Measurements from ENCODE around the gene ZNF668.

The ZNF668 gene

DNA sequence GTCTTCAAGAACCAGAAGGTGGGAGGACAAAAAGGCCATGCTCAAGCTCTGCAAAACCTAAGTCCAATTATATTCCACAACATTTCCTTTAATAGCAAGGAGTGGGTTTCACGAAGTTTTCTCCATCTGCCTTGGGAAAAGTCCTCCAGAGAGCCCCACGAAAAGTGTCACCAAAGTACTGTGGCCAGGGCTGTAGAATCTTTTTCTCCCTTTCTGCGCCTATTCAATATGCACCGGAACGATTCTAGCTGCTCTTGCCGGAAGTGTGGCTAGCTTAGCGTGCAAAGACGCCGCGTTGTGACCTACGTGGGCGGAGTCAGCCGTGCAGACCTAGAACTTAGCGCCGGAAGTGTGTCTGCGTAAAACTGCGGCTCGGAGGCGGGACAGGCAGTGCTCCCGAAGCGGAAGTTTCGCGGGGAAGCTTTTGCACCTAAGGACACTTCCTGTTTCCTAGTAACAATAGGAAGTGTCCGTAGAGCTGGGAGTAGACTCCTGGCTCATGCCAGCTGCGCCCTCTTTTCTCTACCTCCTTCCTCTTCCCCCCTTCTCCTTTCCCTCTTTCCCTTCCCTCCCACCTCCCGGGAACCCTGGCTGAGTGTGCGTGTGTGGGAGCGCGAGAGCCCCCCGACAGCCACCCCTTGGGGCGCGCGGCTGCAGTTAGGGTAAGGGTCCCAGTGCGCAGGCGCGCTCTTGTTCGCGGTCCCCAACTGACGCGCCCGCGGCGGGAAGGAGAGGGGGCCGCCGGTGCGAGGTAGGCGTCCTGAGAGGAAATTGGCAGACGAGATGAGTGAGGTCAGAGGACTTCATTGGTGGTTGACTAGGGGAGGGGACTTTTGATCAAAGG is at the start of gene ZNF668, which contains the start of gene ZNF646:
TSS of gene ZNF668 (minus strand) at position 271 of the 844 bp plus-strand sequence. CDS start 9,781 bp downstream, outside the sequence.
TSS of gene ZNF646 (plus strand) at position 453 of the 844 bp plus-strand sequence. CDS start 1,903 bp downstream, outside the sequence.
- peak; percentile 98 for DNase-seq

DNA sequence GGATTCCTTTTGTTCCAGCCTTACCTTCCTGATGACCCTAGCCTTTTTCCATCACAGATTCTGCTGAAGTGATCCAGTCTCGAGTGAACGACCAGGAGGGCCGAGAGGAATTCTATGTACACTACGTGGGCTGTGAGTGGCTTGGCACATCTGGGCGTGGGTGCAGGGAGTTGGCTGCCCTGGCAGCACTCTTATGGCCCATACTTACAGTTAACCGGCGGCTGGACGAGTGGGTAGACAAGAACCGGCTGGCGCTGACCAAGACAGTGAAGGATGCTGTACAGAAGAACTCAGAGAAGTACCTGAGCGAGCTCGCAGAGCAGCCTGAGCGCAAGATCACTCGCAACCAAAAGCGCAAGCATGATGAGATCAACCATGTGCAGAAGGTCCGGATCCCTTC is 46.1 kb upstream of the ZNF668 start:
- DNase-seq, result no peak

DNA sequence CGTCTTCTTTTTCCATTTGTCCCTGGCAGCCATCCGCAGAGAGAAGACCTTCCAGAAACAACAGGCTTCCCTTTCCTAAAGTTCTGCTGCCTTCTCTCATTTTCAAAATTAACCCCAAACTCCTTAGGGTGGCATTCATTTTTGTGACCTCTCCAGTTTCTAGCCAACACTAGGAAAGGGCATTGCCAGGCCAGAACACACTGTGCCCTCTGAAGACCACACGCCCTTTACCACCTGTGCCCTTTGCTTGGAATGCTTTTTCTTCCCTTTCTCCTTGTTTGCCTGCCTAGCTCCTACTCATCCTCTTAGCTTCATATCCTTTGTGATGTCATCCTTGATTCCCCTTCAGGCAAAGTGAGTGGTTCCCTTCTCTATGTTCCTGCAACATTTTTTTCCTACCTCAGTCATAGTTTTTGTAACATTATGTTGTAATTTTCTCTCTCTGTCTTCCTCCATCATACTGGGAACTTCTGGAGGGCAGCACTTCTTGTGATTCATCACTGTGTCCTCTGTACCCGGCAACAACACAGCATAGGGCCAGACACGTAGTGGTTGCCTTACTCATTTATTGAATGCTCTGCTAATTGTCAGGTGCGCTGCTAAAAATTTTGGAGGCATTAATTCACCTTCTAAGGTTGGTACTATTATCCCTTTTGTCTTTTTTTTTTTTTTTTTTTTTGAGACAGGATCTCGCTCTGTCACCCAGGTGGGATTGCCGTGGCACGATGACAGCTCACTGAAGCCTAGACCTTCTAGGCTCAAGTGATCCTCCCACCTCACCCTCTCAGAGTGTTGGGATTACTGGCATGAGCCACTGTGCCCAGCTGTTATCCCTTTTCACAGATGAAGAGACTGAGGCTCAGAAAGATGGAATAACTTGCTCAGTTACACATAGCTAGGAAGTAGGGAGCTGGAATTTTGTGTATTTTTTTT is 44.4 kb upstream of the ZNF668 start:
- no peak for DNase-seq

DNA sequence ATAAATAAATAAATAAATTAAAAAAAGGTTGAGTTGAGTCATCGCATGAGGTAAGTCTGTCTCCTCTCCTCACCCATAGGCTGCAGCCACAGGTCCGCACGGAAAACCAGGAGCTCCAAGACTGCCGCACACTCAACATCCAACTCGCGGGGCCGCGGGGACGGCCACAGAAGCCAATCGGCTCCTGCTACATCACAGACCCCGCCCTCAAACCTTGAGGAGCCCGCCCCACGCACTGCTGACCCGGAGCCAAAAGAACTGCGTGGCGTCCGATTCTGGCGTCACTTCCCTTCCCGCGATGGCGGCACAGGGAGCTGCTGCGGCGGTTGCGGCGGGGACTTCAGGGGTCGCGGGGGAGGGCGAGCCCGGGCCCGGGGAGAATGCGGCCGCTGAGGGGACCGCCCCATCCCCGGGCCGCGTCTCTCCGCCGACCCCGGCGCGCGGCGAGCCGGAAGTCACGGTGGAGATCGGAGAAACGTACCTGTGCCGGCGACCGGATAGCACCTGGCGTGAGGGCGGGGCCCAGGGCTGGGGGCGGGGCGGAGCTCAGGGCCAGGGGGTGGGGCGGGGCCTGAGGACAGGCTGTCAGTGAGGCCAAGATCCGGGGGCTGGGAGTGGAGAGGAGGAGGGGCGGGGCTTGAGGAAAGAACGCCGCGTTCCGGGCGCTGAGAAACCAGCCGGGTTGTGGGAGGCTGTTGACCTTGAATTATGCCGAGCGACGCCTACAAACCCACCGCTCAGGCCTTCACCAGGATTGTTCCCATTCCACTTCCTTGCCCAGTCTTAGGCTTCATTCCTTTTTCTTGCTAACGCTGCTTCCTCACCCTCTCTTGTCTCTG is 43.6 kb upstream of the ZNF668 start, which contains the start of gene KAT8:
TSS of gene KAT8 (plus strand) at position 281 of the 839 bp plus-strand sequence. CDS start at position 299, 18 bp downstream.
- DNase-seq, result peak; percentile 98

DNA sequence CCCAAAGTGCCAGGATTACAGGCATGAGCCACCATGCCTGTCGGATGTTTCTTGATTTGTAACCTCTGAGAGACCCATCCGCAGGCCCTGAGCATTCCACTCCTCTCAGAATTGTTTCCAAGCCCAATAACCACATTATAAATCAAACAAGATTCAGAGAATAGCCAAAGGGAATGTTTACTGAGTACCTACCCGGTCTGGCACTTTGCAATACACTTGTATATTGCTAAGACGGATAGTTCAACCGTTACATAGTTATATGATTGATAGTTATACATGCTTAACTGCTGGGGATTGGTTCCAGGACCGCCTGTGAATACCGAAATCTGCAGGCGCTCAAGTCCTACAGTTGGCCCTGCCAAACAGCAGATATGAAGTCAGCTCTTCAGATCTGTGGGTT is 40.4 kb upstream of the ZNF668 start:
- DNase-seq, result no peak

DNA sequence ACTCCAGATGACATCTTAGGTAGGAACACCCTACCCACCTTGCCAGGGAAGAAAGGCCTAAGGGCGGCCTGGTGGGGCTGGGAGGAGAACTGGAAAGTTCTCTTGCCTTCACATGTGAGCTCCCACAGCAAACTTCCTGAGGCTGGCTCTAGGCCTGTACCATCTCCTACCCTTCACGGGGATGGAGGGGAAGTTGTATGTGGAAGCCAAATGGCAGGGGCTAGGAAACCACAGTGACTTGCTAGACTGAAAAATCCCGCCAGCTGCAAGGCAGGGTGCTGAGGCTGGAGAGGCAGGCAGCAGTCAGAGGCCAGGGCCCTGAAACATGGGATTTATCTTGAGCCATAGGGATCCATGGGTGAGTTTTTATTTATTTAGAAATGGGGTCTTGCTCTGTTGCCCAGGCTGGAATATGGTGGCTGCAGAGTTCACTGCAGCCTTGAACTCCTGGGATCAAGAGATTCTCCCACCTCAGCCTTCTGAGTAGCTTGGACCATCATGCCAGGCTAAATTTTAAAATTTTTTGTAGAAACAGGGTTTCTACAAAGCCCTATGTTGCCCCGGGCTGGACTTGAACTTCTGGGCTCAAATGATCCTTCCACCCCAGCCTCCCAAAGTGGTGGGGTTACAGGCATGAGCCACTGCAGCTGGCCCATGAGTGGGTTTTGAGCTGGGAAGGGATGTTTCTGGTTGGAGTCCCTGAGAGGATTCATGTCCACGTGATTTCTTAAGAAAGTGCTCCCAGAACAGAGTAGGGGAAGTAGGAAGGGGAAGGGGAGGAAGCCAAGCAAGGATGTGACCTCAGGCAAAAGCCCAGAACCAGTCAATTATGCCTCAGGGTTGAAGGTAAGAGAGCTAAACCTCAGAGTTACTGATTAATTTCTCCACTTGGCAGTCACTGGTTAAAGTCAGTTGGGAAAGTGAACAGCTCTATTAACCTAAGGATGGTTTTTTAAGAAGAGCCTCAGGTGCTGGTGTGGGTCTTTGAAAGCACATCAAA is 39.4 kb upstream of the ZNF668 start:
- DNase-seq, result no peak

DNA sequence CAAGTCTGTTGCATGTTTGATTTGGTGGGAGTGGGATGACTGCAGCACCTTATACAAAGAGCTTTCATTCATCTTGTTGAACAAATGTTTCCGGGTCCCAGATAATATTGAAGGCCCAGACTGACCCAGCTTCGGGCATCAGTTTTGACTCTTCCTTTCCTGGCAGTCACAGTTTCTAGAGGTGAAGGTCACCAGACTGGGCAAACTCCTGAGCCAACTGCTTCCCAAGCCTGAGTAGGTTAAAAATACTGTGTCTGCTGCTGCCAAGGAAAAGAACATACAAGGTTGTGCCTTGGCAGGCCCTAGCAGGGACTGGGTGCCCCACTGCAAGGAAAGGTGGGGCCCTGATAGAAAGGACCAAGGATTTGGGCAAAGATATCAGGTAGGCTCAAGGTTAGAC is 38.7 kb upstream of the ZNF668 start:
- DNase-seq, result no peak

DNA sequence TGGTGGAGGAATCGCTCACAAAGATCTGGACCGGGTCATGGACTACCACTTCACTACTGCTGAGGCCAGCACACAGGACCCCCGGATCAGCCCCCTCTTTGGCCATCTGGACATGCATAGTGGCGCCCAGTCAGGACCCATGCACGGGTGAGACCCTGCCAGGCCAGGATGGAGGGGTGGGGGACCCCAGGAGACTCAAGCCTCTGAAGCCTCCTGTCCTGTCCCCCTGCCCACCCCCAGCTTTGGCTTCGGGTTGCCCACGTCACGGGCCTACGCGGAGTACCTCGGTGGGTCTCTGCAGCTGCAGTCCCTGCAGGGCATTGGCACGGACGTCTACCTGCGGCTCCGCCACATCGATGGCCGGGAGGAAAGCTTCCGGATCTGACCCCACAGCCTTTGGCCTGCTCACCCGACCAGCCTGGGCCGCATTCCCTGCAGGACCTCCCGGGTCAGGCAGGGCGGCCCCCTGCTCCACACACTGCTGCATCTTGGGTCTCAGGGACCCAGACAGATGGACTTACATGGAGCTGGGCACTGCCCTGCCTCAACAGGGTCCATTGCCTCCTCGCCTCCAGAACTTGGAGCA is 37.9 kb upstream of the ZNF668 start:
- no peak for DNase-seq

DNA sequence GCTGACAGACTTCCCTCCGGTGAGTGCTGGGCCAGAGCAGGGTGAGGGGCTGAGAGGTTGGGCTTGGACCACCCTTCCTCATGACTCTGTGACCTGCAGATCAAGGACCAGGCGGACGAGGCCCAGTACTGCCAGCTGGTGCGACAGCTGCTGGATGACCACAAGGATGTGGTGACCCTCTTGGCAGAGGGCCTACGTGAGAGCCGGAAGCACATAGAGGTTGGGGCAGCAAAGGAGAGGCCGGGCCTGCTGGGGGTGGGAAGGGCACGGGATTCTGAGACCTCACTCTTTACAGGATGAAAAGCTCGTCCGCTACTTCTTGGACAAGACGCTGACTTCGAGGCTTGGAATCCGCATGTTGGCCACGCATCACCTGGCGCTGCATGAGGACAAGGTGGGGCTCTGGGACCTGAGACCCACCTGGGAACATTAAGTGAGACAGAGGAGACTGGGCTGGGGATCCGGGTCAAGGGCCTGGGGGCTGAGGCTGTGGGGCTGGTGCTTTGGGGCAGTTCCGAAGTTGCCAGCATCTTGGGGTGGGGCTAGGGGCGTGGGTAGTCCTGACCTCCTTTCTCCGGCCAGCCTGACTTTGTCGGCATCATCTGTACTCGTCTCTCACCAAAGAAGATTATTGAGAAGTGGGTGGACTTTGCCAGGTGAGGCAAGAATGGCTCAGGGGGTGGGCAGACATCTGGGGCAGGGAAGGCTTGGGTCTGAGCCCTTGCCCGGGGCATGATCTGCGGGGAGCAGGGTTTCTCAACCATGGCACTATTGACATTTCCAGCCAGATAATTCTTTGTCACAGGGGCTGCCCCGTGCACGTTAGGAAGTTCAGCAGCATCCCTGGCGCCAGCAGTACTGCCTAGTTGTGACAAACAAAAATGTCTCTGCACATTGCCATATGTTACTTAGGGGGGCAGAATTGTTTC is 36.3 kb upstream of the ZNF668 start:
- DNase-seq, result no peak

DNA sequence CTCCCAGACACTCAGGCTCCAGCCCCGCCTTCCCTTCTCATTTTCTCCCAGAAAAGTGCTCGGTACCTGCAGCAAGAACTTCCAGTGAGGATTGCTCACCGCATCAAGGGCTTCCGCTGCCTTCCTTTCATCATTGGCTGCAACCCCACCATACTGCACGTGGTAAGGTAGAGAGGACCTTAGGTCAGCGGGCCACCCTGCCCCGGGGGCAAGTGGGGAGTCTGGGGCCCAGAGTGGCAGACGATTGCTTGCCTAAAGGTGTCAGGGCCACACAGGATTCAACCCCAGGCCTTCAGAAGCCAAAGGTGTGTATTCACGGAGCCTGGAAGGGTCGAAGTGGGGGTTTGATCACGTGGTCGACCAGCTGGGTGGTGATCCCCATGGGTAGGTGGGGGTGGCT is 35.6 kb upstream of the ZNF668 start:
- DNase-seq, result no peak

DNA sequence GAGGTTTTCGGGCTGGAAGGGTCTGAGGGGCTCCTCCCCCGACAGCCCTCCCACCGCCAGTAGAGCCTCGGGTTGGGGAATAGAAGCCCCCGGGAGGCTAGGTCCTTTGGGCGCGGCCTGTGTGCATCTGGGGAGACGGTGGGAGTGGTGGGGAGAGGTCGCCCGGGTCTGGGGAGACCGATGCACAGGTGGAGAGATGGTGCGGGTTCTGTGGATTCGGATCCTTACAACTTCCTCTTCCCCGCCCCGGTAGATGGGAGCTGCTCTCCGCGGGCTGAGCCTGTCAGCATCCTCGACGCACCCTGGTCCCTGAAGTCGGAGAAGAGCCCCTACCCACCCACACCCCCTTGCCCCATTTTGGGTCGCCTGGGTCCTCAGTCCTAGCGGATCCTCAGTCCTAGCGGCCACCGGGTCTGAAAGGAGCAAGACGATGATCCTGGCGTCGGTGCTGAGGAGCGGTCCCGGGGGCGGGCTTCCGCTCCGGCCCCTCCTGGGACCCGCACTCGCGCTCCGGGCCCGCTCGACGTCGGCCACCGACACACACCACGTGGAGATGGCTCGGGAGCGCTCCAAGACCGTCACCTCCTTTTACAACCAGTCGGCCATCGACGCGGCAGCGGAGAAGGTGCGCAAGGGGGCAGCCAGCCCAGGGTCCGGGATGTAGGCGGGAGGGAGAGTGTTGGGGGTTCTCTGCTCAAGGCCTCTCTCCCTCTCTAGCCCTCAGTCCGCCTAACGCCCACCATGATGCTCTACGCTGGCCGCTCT is 34.9 kb upstream of the ZNF668 start:
- no peak for DNase-seq

DNA sequence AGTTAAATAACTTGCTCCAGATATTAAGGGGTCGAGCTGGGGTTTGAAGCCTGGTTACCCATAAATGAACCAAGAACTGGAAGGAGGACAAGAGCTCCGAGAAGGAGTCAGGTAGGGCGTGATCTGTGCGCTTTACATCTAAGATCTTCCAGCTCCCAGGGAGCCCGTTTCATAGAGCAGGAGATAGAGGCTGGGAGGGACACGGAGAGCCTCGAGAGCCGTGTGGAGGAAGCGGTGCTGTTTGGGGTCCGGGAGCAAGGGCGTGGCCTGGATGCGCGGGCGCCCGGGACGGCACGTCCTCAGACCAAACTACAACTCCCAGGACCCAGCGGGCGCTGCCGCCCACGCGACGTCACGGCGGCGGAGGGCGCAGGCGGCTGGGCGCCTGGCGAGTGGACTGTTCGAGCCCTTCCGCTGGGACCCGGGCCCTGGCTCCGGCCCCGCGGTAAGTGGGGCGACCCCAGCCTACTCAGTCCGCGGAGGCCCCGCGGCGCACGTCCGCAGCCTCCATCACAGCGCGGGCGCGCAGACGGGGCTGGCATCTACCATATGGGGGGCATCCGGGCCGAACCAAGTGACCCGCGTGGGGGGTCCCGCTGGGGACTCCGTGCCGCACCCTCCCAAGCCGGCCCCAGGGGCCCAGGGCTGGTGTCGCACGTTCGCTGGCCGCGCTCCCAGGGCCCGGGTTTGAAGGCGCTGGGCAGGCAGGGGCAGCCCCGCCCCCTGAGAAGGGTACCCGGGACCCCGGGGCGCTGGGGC is 34.2 kb upstream of the ZNF668 start, which contains the start of gene BCKDK:
TSS of gene BCKDK (plus strand) at position 352 of the 759 bp plus-strand sequence. CDS start 838 bp downstream, outside the sequence.
- DNase-seq, result peak; percentile 88

DNA sequence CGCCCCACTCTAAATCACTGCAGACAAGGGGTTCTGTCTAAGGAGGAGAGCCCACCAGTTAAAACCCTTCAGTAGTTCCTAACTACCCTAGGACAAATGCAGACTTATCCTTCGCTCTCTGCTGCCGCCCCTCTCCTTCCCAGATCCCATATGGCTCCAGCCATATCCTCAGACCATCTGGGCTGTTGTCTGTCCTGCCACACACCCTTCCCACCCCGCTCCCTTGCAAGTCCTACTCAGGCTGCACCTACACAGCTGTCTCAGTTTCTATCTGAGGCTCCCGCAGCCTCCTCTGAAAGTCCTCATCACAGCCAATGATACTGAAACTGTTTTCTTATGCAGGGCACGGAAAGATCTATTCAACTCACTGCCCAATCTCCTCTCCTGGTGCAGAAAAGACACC is 33.4 kb upstream of the ZNF668 start:
- no peak for DNase-seq

DNA sequence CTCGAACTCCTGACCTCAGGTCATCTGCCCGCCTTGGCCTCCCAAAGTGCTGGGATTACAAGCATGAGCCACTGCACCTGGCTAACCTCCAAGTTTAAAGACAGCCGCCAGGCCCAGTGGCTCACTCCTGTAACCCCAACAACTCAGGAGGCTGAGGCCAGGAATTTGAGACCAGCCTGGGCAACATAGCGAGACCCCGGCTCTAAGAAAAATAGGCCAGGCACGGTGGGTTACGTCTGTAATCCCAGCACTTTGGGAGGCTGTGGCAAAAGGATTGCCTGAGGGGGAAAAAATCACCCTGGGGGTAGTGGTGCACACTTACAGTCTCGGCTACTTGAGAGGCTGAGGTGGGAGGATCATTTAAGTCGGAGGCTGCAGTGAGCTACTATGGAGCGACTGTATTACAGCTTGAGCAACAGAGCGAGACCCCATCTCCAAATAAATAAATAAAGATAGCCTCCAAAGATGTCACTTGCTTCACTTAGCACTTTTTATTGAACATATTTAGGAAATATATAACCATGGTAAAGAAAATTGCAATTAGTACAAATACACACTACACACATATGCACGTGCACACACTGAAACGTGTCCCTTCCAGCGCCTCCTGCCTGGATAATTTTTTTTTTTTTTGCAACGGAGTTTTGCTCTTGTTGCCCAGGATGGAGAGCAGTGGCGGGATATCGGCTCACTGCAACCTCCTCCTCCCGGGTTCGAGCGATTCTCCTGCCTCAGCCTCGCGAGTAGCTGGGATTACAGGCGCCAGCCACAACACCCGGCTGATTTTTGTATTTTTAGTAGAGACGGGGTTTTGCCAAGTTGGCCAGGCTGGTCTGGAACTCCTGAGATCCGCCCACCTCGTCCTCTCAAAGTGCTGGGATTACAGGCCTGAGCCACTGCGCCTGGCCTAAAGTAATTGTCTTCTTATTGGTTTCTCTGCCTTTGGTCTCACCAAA is 32.7 kb upstream of the ZNF668 start:
- no peak for DNase-seq

DNA sequence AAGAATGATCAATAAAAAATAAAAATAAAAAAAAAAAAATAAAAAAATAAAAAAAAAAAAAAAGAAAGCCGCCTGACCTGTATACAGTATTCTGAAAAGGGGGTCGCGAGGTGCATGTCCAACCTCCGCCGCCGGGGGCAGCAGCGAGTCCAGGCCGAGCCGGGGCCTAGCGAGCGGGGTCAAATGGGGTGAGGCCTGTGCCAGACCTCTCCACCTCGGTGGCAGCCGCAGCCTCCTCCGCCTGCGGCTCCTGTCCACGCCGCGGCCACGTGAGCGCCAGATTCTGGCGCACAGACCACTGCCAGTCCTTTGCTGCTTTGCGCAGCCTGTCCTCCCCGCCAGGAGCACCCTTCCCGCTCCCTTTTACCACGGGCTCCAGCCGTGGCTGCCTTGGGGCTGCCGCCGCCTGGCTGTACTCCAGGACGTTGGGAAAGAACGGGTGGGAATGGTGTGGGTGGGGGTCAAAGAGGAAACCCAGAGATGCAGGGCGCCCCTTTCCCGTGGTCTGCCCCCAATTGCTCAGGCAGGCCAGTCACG is 31.7 kb upstream of the ZNF668 start:
- peak; percentile 82 for DNase-seq
